HepG2 (cell line): ENCODE results near the gene MYL11. TPM values are rescaled to one million over a fixed set of nuclear protein-coding genes. Genes with fewer than 3 reads are reported as not detected.

ENCODE experiments used
- ATAC-seq: fragments of 200-7000 bp; cut with Tn5 transposase; 3 replicates; pipeline ENCODE4 v1.9.1; 2020; ENCODE audit warnings: mild to moderate bottlenecking, moderate library complexity
- BruUV-seq: library from RNA; stranded (reverse); fragments of 400-500 nt; replicated peaks from 2 replicates; lab custom pipeline; 2021; lab: Mats Ljungman, UMichigan
- CTCF ChIA-PET: fragments of 300-600 bp; formaldehyde crosslinking; extraction: SDS; loops from one replicate; lab custom pipeline; 2021; ENCODE audit warnings: low total read pairs, inconsistent platforms, low intra/inter-chr PET ratio; lab: Yijun Ruan, JAX
- POLR2A ChIA-PET: fragments of 350-600 bp; sonication (Branson Sonifier 250); formaldehyde crosslinking; loops from one replicate; lab custom pipeline; 2020; ENCODE audit warnings: antibody characterized with exemption, inconsistent platforms; lab: Yijun Ruan, JAX
- DNase-seq: peaks from one replicate; pipeline ENCODE4 v3.0.0-alpha.2; 2015; ENCODE audit warnings: low spot score
- FAIRE-seq: peaks from 3 replicates; lab custom pipeline; 2011; peaks lifted over from hg19 to GRCh38; lab: Jason Lieb, UNC
- H2AFZ ChIP-seq: one replicate; pipeline ENCODE4 v1.6.1; 2011; ENCODE audit warnings: low read length, inconsistent platforms
- H3K27ac ChIP-seq: fragments of 300-600 bp; 3 replicates; pipeline ENCODE4 v1.8.0; 2011; ENCODE audit warnings: mixed run types, mild to moderate bottlenecking, mixed read lengths, low read length, inconsistent platforms; ENCODE audit not compliant: insufficient read depth; ENCODE audit errors: extremely low read length
- H3K27me3 ChIP-seq, 2 experiments: fragments of 200-600 bp in 1 of 2; 2 replicates in 1 of 2; 3 replicates in 1 of 2; pipeline versions ENCODE4 v1.6.0 to v1.8.0; 2011; ENCODE audit warnings: low read length in 2 of 2, mild to moderate bottlenecking in 2 of 2, moderate library complexity in 2 of 2, inconsistent platforms in 1 of 2; ENCODE audit not compliant: insufficient read depth in 2 of 2, control insufficient read depth in 1 of 2
- H3K36me3 ChIP-seq, 2 experiments: fragments of 200-600 bp in 1 of 2; replicated peaks in 1 of 2; 2 replicates in 1 of 2; 3 replicates in 1 of 2; pipeline versions ENCODE4 v1.5.1 to v1.8.0; 2011; ENCODE audit warnings: low read length in 2 of 2, inconsistent platforms in 1 of 2; ENCODE audit not compliant: insufficient read depth in 2 of 2, control insufficient read depth in 1 of 2
- H3K4me1 ChIP-seq: 2 replicates; pipeline ENCODE4 v1.5.1; 2012; ENCODE audit warnings: low read length, inconsistent platforms; ENCODE audit not compliant: insufficient read depth
- H3K4me2 ChIP-seq: 2 replicates; pipeline ENCODE4 v1.6.0; 2011; ENCODE audit warnings: low read depth, low read length, inconsistent platforms
- H3K4me3 ChIP-seq, 3 experiments: fragments of 200-600 bp in 1 of 3; sonication (generic), shearing (Covaris generic) in 1 of 3; replicated peaks in 1 of 3; 2 replicates each; pipeline ENCODE4 v1.5.1; 2011 to 2016; ENCODE audit warnings: low read length in 3 of 3, inconsistent platforms in 2 of 3, low read depth in 2 of 3, mild to moderate bottlenecking in 2 of 3, control low read depth in 1 of 3, mixed read lengths in 1 of 3; ENCODE audit not compliant: insufficient read depth in 1 of 3
- H3K79me2 ChIP-seq: one replicate; pipeline ENCODE4 v1.6.1; 2011; ENCODE audit warnings: low read length, inconsistent platforms; ENCODE audit not compliant: insufficient read depth
- H3K9ac ChIP-seq: 2 replicates; pipeline ENCODE4 v1.6.0; 2011; ENCODE audit warnings: mild to moderate bottlenecking, low read depth, low read length, inconsistent platforms; ENCODE audit not compliant: insufficient read depth
- H3K9me3 ChIP-seq: 2 replicates; pipeline ENCODE4 v1.5.1; 2012; ENCODE audit warnings: mild to moderate bottlenecking, low read length
- H4K20me1 ChIP-seq: 2 replicates; pipeline ENCODE4 v1.6.0; 2011; ENCODE audit warnings: inconsistent platforms, mild to moderate bottlenecking, low read length, moderate library complexity; ENCODE audit not compliant: insufficient read depth
- ATM ChIP-seq: fragments of 450-650 bp; IDR thresholded peaks from 2 replicates; pipeline ENCODE4 v1.7.1; 2017; ENCODE audit warnings: mild to moderate bottlenecking, borderline replicate concordance
- BCL3 ChIP-seq: sonication (generic); formaldehyde crosslinking; IDR thresholded peaks from 2 replicates; pipeline ENCODE4 v1.5.1; 2020; ENCODE audit warnings: mild to moderate bottlenecking, missing genetic modification reagents, moderate library complexity
- CCDC6 ChIP-seq: sonication (generic); formaldehyde crosslinking; IDR thresholded peaks from 2 replicates; pipeline ENCODE4 v1.8.1; 2022; ENCODE audit warnings: mild to moderate bottlenecking, missing genetic modification reagents, moderate library complexity
- FOXM1 ChIP-seq: sonication (generic); formaldehyde crosslinking; IDR thresholded peaks from 2 replicates; pipeline ENCODE4 v1.5.0; 2020; ENCODE audit warnings: missing genetic modification reagents
- HNRNPH1 ChIP-seq: fragments of 200-400 bp; formaldehyde crosslinking; optimal IDR thresholded peaks from 2 replicates; pipeline ENCODE3; 2017; ENCODE audit warnings: mild to moderate bottlenecking, low read depth, low read length
- HOXA7 ChIP-seq: sonication (generic); formaldehyde crosslinking; IDR thresholded peaks from 2 replicates; pipeline ENCODE4 v1.8.1; 2022; ENCODE audit warnings: mild to moderate bottlenecking, missing genetic modification reagents, moderate library complexity
- MXD3 ChIP-seq: IDR thresholded peaks from 2 replicates; pipeline ENCODE4 v1.6.1; 2016; ENCODE audit warnings: mild to moderate bottlenecking, missing biosample characterization, missing genetic modification reagents
- NCOA2 ChIP-seq: sonication (generic); formaldehyde crosslinking; IDR thresholded peaks from 2 replicates; pipeline ENCODE4 v1.8.0; 2022; ENCODE audit warnings: inconsistent platforms
- PTBP1 ChIP-seq: fragments of 200-400 bp; formaldehyde crosslinking; IDR thresholded peaks from 2 replicates; pipeline ENCODE4 v1.6.1; 2018; ENCODE audit warnings: low read length, low read depth; ENCODE audit not compliant: poor library complexity, severe bottlenecking
- SATB2 ChIP-seq: sonication (generic); formaldehyde crosslinking; IDR thresholded peaks from 2 replicates; pipeline ENCODE4 v1.5.0; 2020; ENCODE audit warnings: missing genetic modification reagents
- SP4 ChIP-seq: sonication (generic); formaldehyde crosslinking; IDR thresholded peaks from 2 replicates; pipeline ENCODE4 v1.8.1; 2023; ENCODE audit warnings: mild to moderate bottlenecking, missing genetic modification reagents
- YEATS2 ChIP-seq: sonication (generic); formaldehyde crosslinking; IDR thresholded peaks from 2 replicates; pipeline ENCODE4 v1.4.0; 2020; ENCODE audit warnings: missing genetic modification reagents, borderline replicate concordance
- ZKSCAN1 ChIP-seq: fragments of 150-350 bp; IDR thresholded peaks from 2 replicates; pipeline ENCODE4 v1.6.1; 2014; ENCODE audit warnings: low read length
- ZMYM3 ChIP-seq: sonication (generic); formaldehyde crosslinking; IDR thresholded peaks from 2 replicates; pipeline ENCODE4 v1.5.1; 2020; ENCODE audit warnings: mild to moderate bottlenecking, missing genetic modification reagents
- ZNF770 ChIP-seq: sonication (generic); formaldehyde crosslinking; IDR thresholded peaks from 2 replicates; pipeline ENCODE4 v1.5.0; 2020; ENCODE audit warnings: mild to moderate bottlenecking, missing genetic modification reagents
- WGBS: methylation state at CpG from one replicate; pipeline ENCODE4 v1.1.6; 2017; ENCODE audit warnings: low lambda C conversion rate; 5-methylcytosine and 5-hydroxymethylcytosine counted together
- in situ Hi-C: cut with HindIII; loops from 2 replicates; pipeline ENCODE4 v1.10.0; 2017; ENCODE audit warnings: low pct_unique_long_range_greater_than_20kb; ENCODE audit not compliant: extremely low pct_ligation_motif_present
- intact Hi-C: fragments of 100-400 bp; cut with micrococcal nuclease; formaldehyde crosslinking; loops from one replicate; pipeline ENCODE4 v1.10.0; 2022; ENCODE audit not compliant: unreplicated experiment
- polyA plus RNA-seq, 8 experiments: library from polyadenylated mRNA; depleted of rRNA in 3 of 8; stranded (reverse) in 7 of 8; unstranded in 1 of 8; fragments of >200 nt; fragmentation: Illumina TruSeq in 4 of 8; extraction: Trizol in 4 of 8; gene quantifications; 2 replicates each; pipeline versions ENCODE4 v1.2.1 to v1.2.3, GENCODE V29; 2011 to 2016; ENCODE audit warnings: low read depth in 4 of 8, missing spikeins in 1 of 8, mixed read lengths in 1 of 8; ENCODE audit not compliant: insufficient read depth in 1 of 8
- total RNA-seq, 5 experiments: library from RNA; depleted of rRNA; stranded (reverse); fragments of >200 nt; fragmentation: Illumina TruSeq; extraction: Trizol; gene quantifications; 2 replicates each; pipeline ENCODE4 v1.2.3, GENCODE V29; 2016; ENCODE audit warnings: low read depth in 1 of 5
- TF ChIP-seq, protein P1 (sequence below): sonication (generic); formaldehyde crosslinking; IDR thresholded peaks from 2 replicates; pipeline ENCODE4 v1.4.0; 2020; ENCODE audit warnings: mild to moderate bottlenecking, missing genetic modification reagents
- TF ChIP-seq, protein P2 (sequence below): sonication (generic); formaldehyde crosslinking; conservative IDR thresholded peaks from 2 replicates; pipeline ENCODE4 v1.4.0; 2020; ENCODE audit warnings: missing genetic modification reagents

The MYL11 gene
- total and polyA plus RNA-seq, 2 of the 13 experiments (the other 11 are each of a cell fraction or from before 2014, with no cell fraction given): not detected

GRCh38 chr16:30379158-30379783 is 4.7 kb downstream of the MYL11 start:
- no peaks in the 10 kb centered on the region for H3K27me3 ChIP-seq
- ATAC-seq: no peak
- no TSS peak for BruUV-seq
- H3K4me1 ChIP-seq: peaks cover 52% of the 10 kb centered on the region
- H3K27ac ChIP-seq: peak overlapping the region; percentile 90
- no peak for DNase-seq
- peak overlapping the region; percentile 97 for H3K4me2 ChIP-seq
- WGBS: 29% methylated on average over 24 of the region's 27 CpGs
- H3K79me2 ChIP-seq: peaks cover 2% of the 10 kb centered on the region
- intact Hi-C loops: loop anchor here (2.0 kb wide), 1 partner anchor 56 kb away; no protein-coding TSS in a partner anchor
- no peaks in the 10 kb centered on the region for H3K9me3 ChIP-seq
- no peaks in the 10 kb centered on the region for H4K20me1 ChIP-seq
- no peak overlapping the region for H2AFZ ChIP-seq
- H3K9ac ChIP-seq: peak overlapping the region; percentile 78
- ChIA-PET POLR2A (interaction anchor here (0.8 to 1.5 kb wide), 3 partner anchors 16 to 26 kb away, joined by 3 to 6 read pairs (median 5); partner anchors contain the start of gene ZNF48), CTCF (no interaction called here)
- no peak for FAIRE-seq
- in situ Hi-C loops: no loop called here
- no peaks in the 10 kb centered on the region for H3K36me3 ChIP-seq
- peak overlapping the region; percentile 71 to 97 (median 80) for H3K4me3 ChIP-seq
- TF ChIP-seq ZNF770 (CRISPR knock-in tag): no peak
- TF ChIP-seq HOXA7 (CRISPR knock-in tag): no peak
- no peak for TF ChIP-seq NCOA2 (CRISPR knock-in tag)
- TF ChIP-seq CCDC6 (CRISPR knock-in tag): no peak
- TF ChIP-seq ATM: no peak
- no peak for TF ChIP-seq SATB2
- no peak for TF ChIP-seq ZMYM3
- TF ChIP-seq FOXM1 (CRISPR knock-in tag): no peak
- TF ChIP-seq ZKSCAN1: no peak
- TF ChIP-seq HNRNPH1: no peak
- TF ChIP-seq, protein P1, sequence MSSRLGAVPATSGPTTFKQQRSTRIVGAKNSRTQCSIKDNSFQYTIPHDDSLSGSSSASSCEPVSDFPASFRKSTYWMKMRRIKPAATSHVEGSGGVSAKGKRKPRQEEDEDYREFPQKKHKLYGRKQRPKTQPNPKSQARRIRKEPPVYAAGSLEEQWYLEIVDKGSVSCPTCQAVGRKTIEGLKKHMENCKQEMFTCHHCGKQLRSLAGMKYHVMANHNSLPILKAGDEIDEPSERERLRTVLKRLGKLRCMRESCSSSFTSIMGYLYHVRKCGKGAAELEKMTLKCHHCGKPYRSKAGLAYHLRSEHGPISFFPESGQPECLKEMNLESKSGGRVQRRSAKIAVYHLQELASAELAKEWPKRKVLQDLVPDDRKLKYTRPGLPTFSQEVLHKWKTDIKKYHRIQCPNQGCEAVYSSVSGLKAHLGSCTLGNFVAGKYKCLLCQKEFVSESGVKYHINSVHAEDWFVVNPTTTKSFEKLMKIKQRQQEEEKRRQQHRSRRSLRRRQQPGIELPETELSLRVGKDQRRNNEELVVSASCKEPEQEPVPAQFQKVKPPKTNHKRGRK (CRISPR knock-in tag): 0 out of 2 replicates have a peak, but pooled peaks have one; percentile 41
- 0 out of 2 replicates have a peak, but pooled peaks have one; percentile 35 for TF ChIP-seq BCL3
- TF ChIP-seq, protein P2, sequence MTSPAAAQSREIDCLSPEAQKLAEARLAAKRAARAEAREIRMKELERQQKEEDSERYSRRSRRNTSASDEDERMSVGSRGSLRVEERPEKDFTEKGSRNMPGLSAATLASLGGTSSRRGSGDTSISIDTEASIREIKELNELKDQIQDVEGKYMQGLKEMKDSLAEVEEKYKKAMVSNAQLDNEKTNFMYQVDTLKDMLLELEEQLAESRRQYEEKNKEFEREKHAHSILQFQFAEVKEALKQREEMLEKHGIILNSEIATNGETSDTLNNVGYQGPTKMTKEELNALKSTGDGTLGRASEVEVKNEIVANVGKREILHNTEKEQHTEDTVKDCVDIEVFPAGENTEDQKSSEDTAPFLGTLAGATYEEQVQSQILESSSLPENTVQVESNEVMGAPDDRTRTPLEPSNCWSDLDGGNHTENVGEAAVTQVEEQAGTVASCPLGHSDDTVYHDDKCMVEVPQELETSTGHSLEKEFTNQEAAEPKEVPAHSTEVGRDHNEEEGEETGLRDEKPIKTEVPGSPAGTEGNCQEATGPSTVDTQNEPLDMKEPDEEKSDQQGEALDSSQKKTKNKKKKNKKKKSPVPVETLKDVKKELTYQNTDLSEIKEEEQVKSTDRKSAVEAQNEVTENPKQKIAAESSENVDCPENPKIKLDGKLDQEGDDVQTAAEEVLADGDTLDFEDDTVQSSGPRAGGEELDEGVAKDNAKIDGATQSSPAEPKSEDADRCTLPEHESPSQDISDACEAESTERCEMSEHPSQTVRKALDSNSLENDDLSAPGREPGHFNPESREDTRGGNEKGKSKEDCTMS (CRISPR knock-in tag): no peak
- TF ChIP-seq MXD3: no peak
- peak; percentile 59 for TF ChIP-seq PTBP1
- TF ChIP-seq SP4 (CRISPR knock-in tag): peak; percentile 36; the same call in 1 of the 2 replicates
- no peak for TF ChIP-seq YEATS2
